ENCODE results near the gene NTM.

Gene NTM

DNA sequence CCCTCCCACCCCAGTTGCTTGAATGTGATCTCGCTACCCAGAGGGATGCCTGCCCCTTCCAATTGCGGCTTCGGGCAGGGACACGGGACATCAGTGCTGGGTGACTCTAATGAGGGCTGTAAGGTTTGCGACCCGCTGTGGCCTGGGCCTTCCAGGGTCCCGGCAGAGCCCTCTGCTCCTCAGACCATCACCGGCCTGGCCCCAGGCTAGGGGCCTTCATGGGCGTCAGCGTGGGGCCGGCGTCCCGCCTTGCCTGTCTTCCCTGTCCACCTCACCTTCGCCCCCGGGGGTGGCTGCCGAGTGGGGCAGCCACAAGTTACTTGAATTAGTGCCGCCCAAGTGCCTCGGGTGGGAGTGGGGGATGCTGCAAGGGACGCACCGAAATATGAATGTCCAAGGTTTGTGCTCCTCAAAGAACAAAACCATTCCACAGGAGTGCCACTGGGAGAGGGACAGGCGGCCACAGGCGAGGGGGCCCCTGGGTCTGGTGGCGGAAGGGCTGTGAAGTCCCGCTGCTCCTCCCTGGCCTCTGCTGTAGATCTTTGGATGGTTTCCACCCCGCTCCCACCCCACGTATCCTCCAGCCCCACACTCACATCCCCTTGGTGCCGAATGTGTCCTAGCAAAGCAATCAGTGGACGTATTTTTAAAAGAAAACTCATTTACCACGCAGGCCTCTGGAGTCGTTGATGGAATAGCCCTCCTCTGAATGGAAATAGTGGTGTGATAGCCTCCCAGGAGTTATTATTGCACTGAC lies 317.1 kb downstream of the NTM start:
- no peak for DNase-seq (ENCODE audit: low spot score)

DNA sequence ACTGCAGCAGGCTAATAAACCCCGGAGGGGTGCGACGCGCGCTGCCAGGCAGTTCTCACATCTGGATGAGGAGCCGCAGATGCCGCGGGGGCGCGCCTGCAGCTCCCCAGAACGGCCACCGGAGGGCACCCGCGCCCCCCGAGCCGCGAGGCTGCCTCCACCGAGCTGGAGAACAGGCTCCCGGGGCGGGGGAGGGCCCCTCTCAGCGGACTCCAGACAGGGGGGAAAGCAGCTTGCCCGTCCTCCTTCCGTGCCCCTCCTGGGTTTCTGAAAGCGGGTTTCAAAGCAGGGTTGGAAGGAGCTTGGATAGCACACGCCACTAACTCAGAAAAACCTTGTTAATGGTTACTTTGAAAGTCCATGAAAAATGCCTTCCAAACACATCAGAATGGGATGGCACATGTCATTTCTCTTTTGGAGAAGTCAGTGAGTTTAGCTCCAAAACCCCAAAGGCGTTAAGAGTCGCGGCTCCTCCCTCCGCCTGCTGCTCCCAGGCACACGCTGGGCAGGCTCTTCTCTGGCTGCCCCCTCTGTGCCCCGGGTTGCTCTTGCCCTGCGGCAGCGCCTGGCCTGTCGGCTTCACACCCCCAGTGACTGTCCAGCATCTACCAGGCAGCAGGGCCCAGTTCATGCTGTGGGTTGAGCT lies 317.8 kb downstream of the NTM start:
- peak; percentile 83 for DNase-seq (ENCODE audit: low spot score)

- DNase-seq (ENCODE audit: low spot score) = no peak
Measured at GRCh38 chr11:131689049-131689925, 318.9 kb downstream of the NTM start.

- DNase-seq (ENCODE audit: low spot score) = no peak
Measured at GRCh38 chr11:131690362-131690761, 319.9 kb downstream of the NTM start.

DNA sequence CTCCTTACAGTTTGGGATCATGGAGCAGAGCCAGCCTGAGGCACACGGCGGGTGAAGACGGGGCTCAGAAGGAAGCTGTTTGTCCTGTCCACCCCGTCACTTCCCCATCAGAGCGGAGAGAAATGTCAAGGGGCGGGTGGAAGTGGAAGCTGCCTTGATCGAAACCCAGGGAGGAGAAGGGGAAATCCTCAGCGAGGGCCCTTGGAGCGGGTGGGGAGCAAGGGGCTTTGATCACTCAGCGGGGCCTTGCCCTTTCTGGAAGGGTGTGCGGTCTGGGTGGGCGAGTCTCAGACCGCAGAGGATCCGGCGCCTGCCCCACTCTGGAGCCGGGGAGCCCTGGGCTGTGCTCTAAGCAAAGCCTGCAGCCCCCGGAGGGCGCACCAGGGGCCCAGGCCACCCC lies 320.4 kb downstream of the NTM start:
- no peak for DNase-seq (ENCODE audit: low spot score)

DNA sequence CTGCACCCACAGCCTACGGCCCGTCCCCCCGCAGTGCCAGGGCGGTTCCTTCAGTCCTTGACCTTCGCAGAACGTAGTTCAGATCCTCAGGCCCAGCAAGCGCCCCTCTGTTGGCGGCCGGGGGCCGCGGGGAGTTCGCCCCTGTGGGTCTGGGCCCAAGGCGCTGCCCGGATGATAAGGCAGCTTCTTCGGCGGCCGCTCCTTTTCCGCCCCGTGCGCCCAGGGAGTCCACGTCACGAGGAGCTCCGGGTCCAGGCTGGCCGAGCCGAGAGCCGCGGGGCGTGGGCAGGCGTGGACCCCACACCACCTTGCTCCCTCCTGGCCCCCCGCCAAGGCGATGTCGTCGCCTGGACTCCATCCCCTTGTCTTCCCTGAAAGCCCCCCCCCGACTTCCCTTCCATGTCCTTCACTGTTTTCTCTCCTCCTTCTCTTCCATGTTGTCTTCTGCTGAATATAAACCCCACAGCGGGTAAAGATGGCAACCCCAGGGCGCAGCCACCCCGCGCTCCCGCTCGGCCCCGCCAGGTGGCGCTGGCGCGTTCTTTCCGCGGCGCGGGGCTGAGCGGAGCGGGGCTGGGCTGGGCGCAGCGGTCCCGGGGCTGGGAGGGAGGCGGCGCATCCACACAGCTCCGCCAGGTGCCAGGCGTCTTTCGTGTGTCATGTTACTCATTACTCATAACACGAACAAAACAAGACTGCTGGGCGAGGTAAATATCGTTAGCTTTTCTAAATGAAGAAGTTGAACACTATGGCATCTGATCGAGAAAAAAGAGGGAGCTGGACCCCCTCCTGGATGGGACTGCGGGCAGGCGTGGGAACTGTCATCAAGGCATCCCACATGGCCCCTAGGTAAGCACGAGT lies 321.0 kb downstream of the NTM start:
- DNase-seq (ENCODE audit: low spot score) = peak; percentile 70

- no peak for DNase-seq (ENCODE audit: low spot score)
Measured at GRCh38 chr11:131692151-131692550, 321.7 kb downstream of the NTM start.

- no peak for DNase-seq (ENCODE audit: low spot score)
Measured at GRCh38 chr11:131692961-131693360, 322.5 kb downstream of the NTM start.

DNA sequence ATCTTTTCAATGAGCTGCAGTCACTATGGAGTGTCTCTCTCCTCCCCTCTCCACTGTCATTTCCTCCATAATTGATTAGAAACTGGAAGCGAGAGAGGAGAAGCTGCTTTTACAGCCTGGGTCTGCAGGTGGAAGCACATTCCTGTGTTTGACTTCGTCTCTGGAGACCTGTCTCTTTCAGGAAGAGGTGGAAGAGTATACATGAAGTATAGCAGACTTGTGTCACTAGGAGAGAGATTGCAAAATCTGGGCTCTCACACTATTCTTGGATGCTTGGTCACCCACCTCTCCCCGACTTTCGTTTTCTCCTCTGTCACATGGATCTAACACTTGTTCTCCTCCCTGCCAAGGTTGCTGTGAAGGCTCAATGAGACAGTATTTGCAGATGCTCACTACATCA lies 323.3 kb downstream of the NTM start:
- no peak for DNase-seq (ENCODE audit: low spot score)

GRCh38 chr11:131694526-131695424 lies 324.4 kb downstream of the NTM start:
- peak; percentile 71 for DNase-seq (ENCODE audit: low spot score)

DNA sequence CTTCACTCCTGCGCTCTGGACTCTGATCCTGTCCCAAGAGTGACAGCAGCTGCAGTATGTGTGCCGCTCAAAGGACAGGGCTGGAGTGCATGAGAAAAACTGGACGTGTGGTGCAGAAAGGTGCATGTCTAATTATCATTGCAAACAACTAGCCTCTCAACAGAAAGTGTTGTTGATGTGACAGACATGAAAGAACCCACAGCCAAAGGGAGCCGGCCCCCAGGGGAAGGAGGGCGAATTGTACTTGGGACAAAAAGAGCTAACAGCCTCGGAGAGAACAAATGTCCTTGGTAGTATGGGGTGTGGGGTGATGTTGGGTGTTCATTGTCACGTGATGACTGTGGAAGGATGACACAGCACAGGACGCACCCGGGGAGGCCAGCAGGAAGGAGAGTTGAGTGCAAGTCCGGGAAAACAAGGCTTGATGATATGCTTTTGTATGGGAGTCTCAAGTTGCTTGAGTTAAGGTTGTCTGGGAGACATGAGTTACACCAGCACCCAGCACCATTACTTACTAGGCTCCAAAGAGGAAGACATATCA lies 325.5 kb downstream of the NTM start:
- DNase-seq (ENCODE audit: low spot score) = no peak

GRCh38 chr11:131696690-131697089 lies 326.3 kb downstream of the NTM start:
- DNase-seq (ENCODE audit: low spot score) = no peak

DNA sequence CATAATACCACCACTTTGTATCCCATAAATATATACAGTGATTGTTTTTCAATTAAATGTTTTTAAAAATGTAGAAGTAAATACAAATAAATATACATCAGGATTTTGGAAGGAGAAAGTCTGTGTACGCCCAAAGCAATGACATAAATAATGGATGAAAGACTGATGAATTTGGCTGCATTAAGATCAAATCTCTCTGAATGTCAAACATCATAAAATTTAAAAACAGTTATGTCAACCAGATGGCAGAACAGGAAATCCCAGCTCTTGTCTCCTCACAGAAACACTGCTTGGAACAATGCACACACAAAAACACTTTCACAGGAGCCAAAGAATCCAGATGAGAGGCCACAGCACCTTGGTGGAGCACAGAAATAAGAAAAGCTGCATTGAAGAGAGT lies 332.9 kb downstream of the NTM start:
- no peak for DNase-seq (ENCODE audit: low spot score)

DNA sequence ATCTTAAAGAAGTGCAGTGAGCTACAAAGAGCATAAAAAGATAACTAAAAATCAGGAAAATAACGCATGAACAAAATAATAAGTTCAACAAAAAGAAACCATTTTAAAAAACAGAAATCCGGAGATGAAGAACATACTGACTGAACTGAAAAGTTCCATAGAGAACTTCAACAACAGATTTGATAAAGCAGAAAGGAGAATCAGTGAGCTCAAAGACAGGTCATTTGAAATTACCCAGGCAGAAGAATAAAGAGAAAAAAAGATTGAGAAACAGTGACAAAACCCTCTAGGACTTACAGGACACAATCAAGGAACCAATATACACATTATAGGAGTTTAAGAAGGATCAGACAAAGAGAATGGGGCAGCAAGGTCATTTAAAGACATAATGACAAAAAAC lies 334.3 kb downstream of the NTM start:
- no peak for DNase-seq (ENCODE audit: low spot score)

- no peak for DNase-seq (ENCODE audit: low spot score)
Measured at GRCh38 chr11:131710511-131710910, 340.1 kb downstream of the NTM start.

DNA sequence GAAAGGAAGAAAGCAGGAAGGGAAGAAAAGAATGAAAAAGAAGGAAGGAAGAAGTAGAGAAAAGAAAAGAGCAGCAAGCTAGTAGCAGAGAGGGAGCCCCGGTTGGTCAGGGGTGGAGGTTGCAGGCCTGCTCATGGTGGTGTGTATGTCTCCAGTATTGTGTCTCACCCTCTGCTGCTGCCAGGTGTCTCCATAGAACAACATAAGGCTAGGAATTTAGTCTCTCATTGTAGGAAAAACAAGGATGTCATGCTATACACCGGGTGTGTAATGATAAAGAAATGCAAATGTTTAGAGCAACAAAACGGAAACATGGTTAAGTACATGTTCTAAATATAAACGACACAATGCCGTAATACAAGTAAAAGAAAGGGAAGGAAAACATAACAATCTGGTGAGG lies 342.5 kb downstream of the NTM start:
- no peak for DNase-seq (ENCODE audit: low spot score)

DNA sequence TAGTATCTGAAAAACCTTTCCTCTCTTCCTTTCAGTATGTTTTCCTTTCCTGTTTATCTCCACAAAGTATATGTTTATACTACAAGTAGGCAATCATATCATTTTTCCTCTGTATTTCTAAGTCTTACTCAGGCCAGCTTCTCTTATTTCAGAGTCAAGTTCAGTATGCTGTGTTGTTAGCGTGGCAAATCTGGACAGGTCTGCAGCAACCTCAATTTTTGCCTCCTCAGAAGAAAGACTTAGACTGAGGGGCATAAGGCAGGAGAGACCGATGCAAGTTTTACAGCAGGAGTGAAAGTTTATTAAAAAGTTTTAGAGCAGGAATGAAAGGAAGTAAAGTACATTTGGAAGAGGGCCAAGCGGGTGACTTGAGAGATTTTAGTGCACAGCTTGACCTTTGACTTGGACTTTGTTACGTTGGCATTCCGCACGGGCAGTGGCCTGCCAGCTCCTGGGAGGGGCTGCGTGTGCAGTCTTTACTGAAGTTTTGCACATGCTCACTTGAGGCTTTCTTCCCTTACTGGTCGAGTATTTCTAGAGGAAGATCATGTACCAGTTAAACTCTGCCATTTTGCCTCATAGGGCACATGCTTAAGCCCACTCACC lies 343.2 kb downstream of the NTM start:
- no peak for DNase-seq (ENCODE audit: low spot score)

DNA sequence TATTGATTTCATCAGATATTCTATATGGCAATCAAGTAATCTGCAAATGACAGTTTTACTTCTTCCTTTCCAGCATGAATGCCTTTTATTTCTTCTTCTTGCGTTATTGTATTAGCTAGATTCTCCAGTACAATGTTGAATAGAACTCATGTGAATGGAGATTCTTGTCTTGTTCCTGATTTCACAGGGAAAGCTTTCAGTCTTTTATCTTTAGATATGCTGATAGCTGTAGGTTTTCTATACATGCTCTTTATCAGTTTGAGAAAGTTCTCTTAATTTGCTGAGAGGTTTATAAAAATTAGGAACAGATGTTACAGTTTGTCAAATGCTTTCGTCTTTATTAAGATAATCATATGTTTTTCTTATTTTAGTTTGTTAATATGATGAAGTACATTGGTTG lies 347.2 kb downstream of the NTM start:
- no peak for DNase-seq (ENCODE audit: low spot score)

GRCh38 chr11:131723088-131723487 lies 352.7 kb downstream of the NTM start:
- no peak for DNase-seq (ENCODE audit: low spot score)

GRCh38 chr11:131724436-131724975 lies 354.1 kb downstream of the NTM start:
- DNase-seq (ENCODE audit: low spot score) = no peak
